ENCODE data around the gene ACSL4. TPM values are rescaled to one million over a fixed set of nuclear protein-coding genes. Genes with fewer than 3 reads are reported as not detected.
"Not testable (repeated sequence)": the region's sequence is repeated elsewhere in the genome, so short reads cannot be mapped to it uniquely, and the experiment has no call there.

Gene ACSL4
- total and polyA plus RNA-seq, 5 donors from 2014 or later: 13.4 to 32.2 (median 16.7) TPM

GRCh38 chrX:109724971-109725370, 8.1 kb downstream of the ACSL4 start:
- H3K27ac Mint-ChIP-seq; H3K9me3 ChIP-seq (ENCODE audit: control insufficient read depth in 2 of 2, low read length in 2 of 2); H3K27me3 ChIP-seq (ENCODE audit: control insufficient read depth, insufficient read depth, low read length); H3K36me3 ChIP-seq (ENCODE audit: control insufficient read depth, insufficient read depth, low read length); ATAC-seq (ENCODE audit: low read depth in 2 of 2); H3K36me3 Mint-ChIP-seq; DNase-seq; H3K4me3 ChIP-seq (ENCODE audit: low read depth, low read length); H3K4me3 Mint-ChIP-seq; H3K9me3 Mint-ChIP-seq; H3K27ac ChIP-seq (ENCODE audit: insufficient read depth, low read length, poor library complexity, severe bottlenecking); H3K27me3 Mint-ChIP-seq: not testable (repeated sequence)
- H3K4me1 ChIP-seq (ENCODE audit: control insufficient read depth, insufficient read depth, low read length, poor library complexity, severe bottlenecking): peaks cover 15% of the 10 kb centered on the region
- H3K4me1 Mint-ChIP-seq: peaks cover 24 to 51% (median 38%) of the 10 kb centered on the region in 4 donors

- Mint-ChIP-seq H3K9me3 (no peaks in the 10 kb centered on the region), H3K36me3 (no peaks in the 10 kb centered on the region), H3K27ac (peak overlapping the region in 2 of 3 donors; percentile 39 to 95), H3K27me3 (no peaks in the 10 kb centered on the region), H3K4me3 (no peak overlapping the region), H3K4me1 (peaks cover 26 to 49% (median 37%) of the 10 kb centered on the region in 4 donors)
- Histone ChIP-seq H3K27me3 (ENCODE audit: control insufficient read depth, insufficient read depth, low read length) (no peaks in the 10 kb centered on the region), H3K36me3 (ENCODE audit: control insufficient read depth, insufficient read depth, low read length) (peaks cover 3% of the 10 kb centered on the region), H3K4me3 (ENCODE audit: low read depth, low read length) (no peak overlapping the region), H3K4me1 (ENCODE audit: control insufficient read depth, insufficient read depth, low read length, poor library complexity, severe bottlenecking) (no peaks in the 10 kb centered on the region), H3K27ac (ENCODE audit: insufficient read depth, low read length, poor library complexity, severe bottlenecking) (no peak overlapping the region), H3K9me3 (ENCODE audit: control insufficient read depth in 2 of 2, low read length in 2 of 2) (no peaks in the 10 kb centered on the region)
- ATAC-seq (ENCODE audit: low read depth in 2 of 2) (no peak), DNase-seq (no peak)
Measured at GRCh38 chrX:109720947-109721346, 12.1 kb downstream of the ACSL4 start.

GRCh38 chrX:109719264-109719663, 13.8 kb downstream of the ACSL4 start:
- ATAC-seq (ENCODE audit: low read depth in 2 of 2): no peak
- no peaks in the 10 kb centered on the region for H3K27me3 ChIP-seq (ENCODE audit: control insufficient read depth, insufficient read depth, low read length)
- H3K4me1 ChIP-seq (ENCODE audit: control insufficient read depth, insufficient read depth, low read length, poor library complexity, severe bottlenecking): no peaks in the 10 kb centered on the region
- Mint-ChIP-seq H3K4me3 (no peak overlapping the region), H3K36me3 (no peaks in the 10 kb centered on the region), H3K9me3 (no peaks in the 10 kb centered on the region), H3K27me3 (no peaks in the 10 kb centered on the region), H3K4me1 (peaks cover 23 to 50% (median 38%) of the 10 kb centered on the region in 4 donors), H3K27ac (peak overlapping the region in 2 of 3 donors; percentile 32 to 42)
- H3K9me3 ChIP-seq (ENCODE audit: control insufficient read depth in 2 of 2, low read length in 2 of 2): no peaks in the 10 kb centered on the region
- no peak overlapping the region for H3K27ac ChIP-seq (ENCODE audit: insufficient read depth, low read length, poor library complexity, severe bottlenecking)
- H3K36me3 ChIP-seq (ENCODE audit: control insufficient read depth, insufficient read depth, low read length): peaks cover 3% of the 10 kb centered on the region
- no peak overlapping the region for H3K4me3 ChIP-seq (ENCODE audit: low read depth, low read length)
- DNase-seq: no peak

GRCh38 chrX:109716431-109717028, 16.5 kb downstream of the ACSL4 start:
- no peaks in the 10 kb centered on the region for H3K36me3 Mint-ChIP-seq
- H3K27ac ChIP-seq (ENCODE audit: insufficient read depth, low read length, poor library complexity, severe bottlenecking): no peak overlapping the region
- H3K4me3 Mint-ChIP-seq: no peak overlapping the region
- H3K27me3 ChIP-seq (ENCODE audit: control insufficient read depth, insufficient read depth, low read length): no peaks in the 10 kb centered on the region
- H3K27me3 Mint-ChIP-seq: no peaks in the 10 kb centered on the region
- H3K27ac Mint-ChIP-seq: peak overlapping the region in 1 of 3 donors; percentile 38
- H3K4me1 Mint-ChIP-seq: peaks cover 22 to 49% (median 34%) of the 10 kb centered on the region in 4 donors
- H3K9me3 ChIP-seq (ENCODE audit: control insufficient read depth in 2 of 2, low read length in 2 of 2): no peaks in the 10 kb centered on the region
- peaks cover 3% of the 10 kb centered on the region for H3K36me3 ChIP-seq (ENCODE audit: control insufficient read depth, insufficient read depth, low read length)
- H3K4me1 ChIP-seq (ENCODE audit: control insufficient read depth, insufficient read depth, low read length, poor library complexity, severe bottlenecking): no peaks in the 10 kb centered on the region
- ATAC-seq (ENCODE audit: low read depth in 2 of 2) (no peak), DNase-seq (no peak)
- H3K4me3 ChIP-seq (ENCODE audit: low read depth, low read length): no peak overlapping the region
- no peaks in the 10 kb centered on the region for H3K9me3 Mint-ChIP-seq

GRCh38 chrX:109714340-109714958, 18.6 kb downstream of the ACSL4 start:
- H3K9me3 ChIP-seq (ENCODE audit: control insufficient read depth in 2 of 2, low read length in 2 of 2): no peaks in the 10 kb centered on the region
- ATAC-seq (ENCODE audit: low read depth in 2 of 2): no peak
- H3K9me3 Mint-ChIP-seq: no peaks in the 10 kb centered on the region

GRCh38 chrX:109710181-109710580, 22.9 kb downstream of the ACSL4 start:
- no peak overlapping the region for H3K27ac ChIP-seq (ENCODE audit: insufficient read depth, low read length, poor library complexity, severe bottlenecking)
- DNase-seq (no peak), ATAC-seq (ENCODE audit: low read depth in 2 of 2) (no peak)
- H3K27me3 Mint-ChIP-seq: no peaks in the 10 kb centered on the region
- H3K4me3 Mint-ChIP-seq: peak overlapping the region in 2 of 4 donors; percentile 27 to 64
- no peaks in the 10 kb centered on the region for H3K27me3 ChIP-seq (ENCODE audit: control insufficient read depth, insufficient read depth, low read length)
- H3K4me3 ChIP-seq (ENCODE audit: low read depth, low read length): no peak overlapping the region
- no peaks in the 10 kb centered on the region for H3K9me3 Mint-ChIP-seq
- H3K36me3 ChIP-seq (ENCODE audit: control insufficient read depth, insufficient read depth, low read length): no peaks in the 10 kb centered on the region
- H3K4me1 Mint-ChIP-seq: peaks cover 7 to 71% (median 41%) of the 10 kb centered on the region in 4 donors
- H3K4me1 ChIP-seq (ENCODE audit: control insufficient read depth, insufficient read depth, low read length, poor library complexity, severe bottlenecking): peaks cover 26% of the 10 kb centered on the region
- H3K27ac Mint-ChIP-seq: peak overlapping the region in 1 of 3 donors; percentile 18
- no peaks in the 10 kb centered on the region for H3K9me3 ChIP-seq (ENCODE audit: control insufficient read depth in 2 of 2, low read length in 2 of 2)
- H3K36me3 Mint-ChIP-seq: no peaks in the 10 kb centered on the region

More at GRCh38 chrX:109714340-109714958, 18.6 kb downstream of the ACSL4 start:
- peaks cover 3% of the 10 kb centered on the region for H3K4me1 ChIP-seq (ENCODE audit: control insufficient read depth, insufficient read depth, low read length, poor library complexity, severe bottlenecking)
- no peak overlapping the region for H3K4me3 ChIP-seq (ENCODE audit: low read depth, low read length)
- Mint-ChIP-seq H3K27me3 (no peaks in the 10 kb centered on the region), H3K27ac (peak overlapping the region in 1 of 3 donors; percentile 38), H3K4me3 (no peak overlapping the region), H3K4me1 (peaks cover 12 to 56% (median 34%) of the 10 kb centered on the region in 4 donors), H3K36me3 (no peaks in the 10 kb centered on the region)
- no peak overlapping the region for H3K27ac ChIP-seq (ENCODE audit: insufficient read depth, low read length, poor library complexity, severe bottlenecking)
- H3K27me3 ChIP-seq (ENCODE audit: control insufficient read depth, insufficient read depth, low read length): no peaks in the 10 kb centered on the region
- H3K36me3 ChIP-seq (ENCODE audit: control insufficient read depth, insufficient read depth, low read length): peaks cover 3% of the 10 kb centered on the region
- no peak for DNase-seq

GRCh38 chrX:109709129-109709631, 23.9 kb downstream of the ACSL4 start:
- H3K27me3 ChIP-seq (ENCODE audit: control insufficient read depth, insufficient read depth, low read length): no peaks in the 10 kb centered on the region
- H3K36me3 Mint-ChIP-seq: no peaks in the 10 kb centered on the region
- no peaks in the 10 kb centered on the region for H3K9me3 ChIP-seq (ENCODE audit: control insufficient read depth in 2 of 2, low read length in 2 of 2)
- DNase-seq: peak in 2 of 3 donors; percentile 17 to 61
- ATAC-seq (ENCODE audit: low read depth in 2 of 2): peak; percentile 56 to 60
- H3K4me3 Mint-ChIP-seq: peak overlapping the region; percentile 8 to 87 (median 48)
- H3K36me3 ChIP-seq (ENCODE audit: control insufficient read depth, insufficient read depth, low read length): no peaks in the 10 kb centered on the region
- H3K27me3 Mint-ChIP-seq: no peaks in the 10 kb centered on the region
- peak overlapping the region; percentile 18 to 73 (median 63) for H3K27ac Mint-ChIP-seq
- H3K4me1 Mint-ChIP-seq: peaks cover 13 to 75% (median 51%) of the 10 kb centered on the region in 4 donors
- peaks cover 30% of the 10 kb centered on the region for H3K4me1 ChIP-seq (ENCODE audit: control insufficient read depth, insufficient read depth, low read length, poor library complexity, severe bottlenecking)
- H3K27ac ChIP-seq (ENCODE audit: insufficient read depth, low read length, poor library complexity, severe bottlenecking): peak overlapping the region; percentile 53
- H3K4me3 ChIP-seq (ENCODE audit: low read depth, low read length): peak overlapping the region; percentile 62
- H3K9me3 Mint-ChIP-seq: no peaks in the 10 kb centered on the region

Measured in CD4-positive, CD25-positive, alpha-beta regulatory T cell (primary cell).